GM12891 (cell line): ENCODE data around the gene FHAD1.

Experiments
- DNase-seq: peaks from one replicate; pipeline ENCODE4 v3.0.0; 2011; ENCODE audit warnings: low spot score; ENCODE audit not compliant: insufficient read length
- FAIRE-seq: peaks from 2 replicates; lab custom pipeline; 2011; peaks lifted over from hg19 to GRCh38; lab: Jason Lieb, UNC
- PAX5 ChIP-seq: IDR thresholded peaks from 2 replicates; pipeline ENCODE4 v1.6.1; 2011; ENCODE audit warnings: low read length, moderate library complexity, mild to moderate bottlenecking; ENCODE audit not compliant: insufficient read depth, severe bottlenecking
- POLR2A ChIP-seq: IDR thresholded peaks from 2 replicates; pipeline ENCODE4 v1.6.1; 2011; ENCODE audit warnings: low read depth, low read length, control low read depth
- POLR2AphosphoS5 ChIP-seq: IDR thresholded peaks from 2 replicates; pipeline ENCODE4 v1.6.1; 2011; ENCODE audit warnings: low read depth, low read length, control low read depth
- POU2F2 ChIP-seq: IDR thresholded peaks from 2 replicates; pipeline ENCODE4 v1.6.1; 2011; ENCODE audit warnings: low read depth, mild to moderate bottlenecking, control low read depth, low read length, moderate library complexity
- SPI1 ChIP-seq: IDR thresholded peaks from 2 replicates; pipeline ENCODE4 v1.6.1; 2011; ENCODE audit warnings: low read depth, low read length, control low read depth
- TAF1 ChIP-seq: IDR thresholded peaks from 2 replicates; pipeline ENCODE4 v1.6.1; 2011; ENCODE audit warnings: low read depth, low read length, control low read depth

The FHAD1 gene

GRCh38 chr1:15403962-15404580 lies 157.0 kb downstream of the FHAD1 start:
- no peak for DNase-seq
- no peak for FAIRE-seq
- TF ChIP-seq SPI1: no peak
- TF ChIP-seq TAF1: no peak
- no peak for TF ChIP-seq PAX5
- TF ChIP-seq POLR2A: no peak
- no peak for TF ChIP-seq POLR2AphosphoS5
- TF ChIP-seq POU2F2: no peak

GRCh38 chr1:15405106-15405850 lies 158.3 kb downstream of the FHAD1 start:
- DNase-seq (no peak), FAIRE-seq (no peak)

GRCh38 chr1:15406614-15407559 lies 159.9 kb downstream of the FHAD1 start:
- DNase-seq (no peak), FAIRE-seq (no peak)
- TF ChIP-seq SPI1: no peak

More at GRCh38 chr1:15405106-15405850, 158.3 kb downstream of the FHAD1 start:
- TF ChIP-seq POLR2A (no peak), SPI1 (no peak), POLR2AphosphoS5 (no peak), POU2F2 (no peak)

- no peak for FAIRE-seq
- no peak for DNase-seq
- TF ChIP-seq POLR2A: no peak
- TF ChIP-seq PAX5: no peak
- no peak for TF ChIP-seq POLR2AphosphoS5
- no peak for TF ChIP-seq TAF1
- no peak for TF ChIP-seq SPI1
- TF ChIP-seq POU2F2: no peak
Measured at GRCh38 chr1:15407580-15407979, 160.6 kb downstream of the FHAD1 start.

GRCh38 chr1:15408890-15409387 lies 161.9 kb downstream of the FHAD1 start:
- FAIRE-seq (no peak), DNase-seq (no peak)
- TF ChIP-seq POU2F2: no peak
- TF ChIP-seq TAF1: no peak
- TF ChIP-seq SPI1: no peak
- no peak for TF ChIP-seq POLR2A

GRCh38 chr1:15409388-15410222 lies 162.6 kb downstream of the FHAD1 start, which contains the start of gene EFHD2:
EFHD2 (plus strand) TSS chr1:15409888; CDS start chr1:15409972, 84 bp downstream.
- peak; percentile 93 for FAIRE-seq
- TF ChIP-seq PAX5: no peak
- peak; percentile 55; the same call in 1 of the 2 replicates for TF ChIP-seq TAF1
- peak; percentile 50; the same call in 1 of the 2 replicates for TF ChIP-seq POLR2AphosphoS5
- peak; percentile 57; the same call in 1 of the 2 replicates for TF ChIP-seq POLR2A
- peak; percentile 61 for TF ChIP-seq SPI1
- TF ChIP-seq POU2F2: no peak
- peak; percentile 95 for DNase-seq

GRCh38 chr1:15410223-15410883 lies 163.3 kb downstream of the FHAD1 start:
- no peak for TF ChIP-seq TAF1
- no peak for TF ChIP-seq PAX5
- no peak for TF ChIP-seq POLR2A
- no peak for TF ChIP-seq POLR2AphosphoS5
- no peak for TF ChIP-seq POU2F2
- TF ChIP-seq SPI1: no peak
- no peak for DNase-seq
- FAIRE-seq: peak; percentile 52

- no peak for DNase-seq
- TF ChIP-seq POLR2AphosphoS5 (no peak), SPI1 (0 out of 2 replicates have a peak, but pooled peaks have one; percentile 13)
- FAIRE-seq: peak; percentile 26
Measured at GRCh38 chr1:15410884-15411245, 163.8 kb downstream of the FHAD1 start.
